ENCODE measurements around the gene HFE.

HFE gene

DNA sequence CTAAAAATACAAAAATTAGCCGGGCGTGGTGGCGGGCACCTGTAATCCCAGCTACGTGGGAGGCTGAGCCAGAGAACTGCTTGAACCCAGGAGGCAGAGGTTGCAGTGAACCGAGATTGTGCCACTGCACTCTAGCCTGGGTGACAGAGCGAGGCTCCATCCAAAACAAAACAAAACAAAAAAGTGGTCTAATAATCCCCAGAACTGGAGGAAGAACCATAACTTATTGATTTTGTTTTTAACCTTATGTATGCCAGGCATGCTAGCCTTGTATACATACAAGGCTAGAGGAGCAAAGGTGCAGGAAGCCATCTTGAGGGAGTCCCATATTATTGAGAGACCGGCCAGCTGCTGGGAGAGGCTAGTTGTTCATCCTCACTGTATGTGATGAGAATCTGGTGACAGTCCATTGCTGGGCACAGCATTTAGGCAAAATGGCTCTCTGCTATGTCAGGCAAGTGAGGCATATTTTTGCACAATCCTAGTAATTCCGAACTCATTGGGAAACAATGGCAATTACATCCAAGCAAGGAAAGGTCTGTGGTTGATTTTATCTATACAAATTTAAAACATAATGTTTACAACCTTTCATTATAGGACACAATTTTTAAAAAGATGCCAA, 18.0 kb downstream of the HFE start:
- Histone ChIP-seq H3K4me3 (ENCODE audit: low read length) (no peak overlapping the region), H3K27me3 (ENCODE audit: low read depth, low read length) (no peaks in the 10 kb centered on the region), H3K36me3 (replicated peaks; ENCODE audit: low read depth, low read length) (peaks cover 4% of the 10 kb centered on the region), H3K27ac (ENCODE audit: low read length) (peak overlapping the region; percentile 97), H3K9me3 (ENCODE audit: insufficient read depth, low read length) (peaks cover 6% of the 10 kb centered on the region; the same call in 1 of the 2 replicates), H3K9ac (ENCODE audit: low read length) (no peak overlapping the region), H2AFZ (ENCODE audit: low read depth, low read length) (no peak overlapping the region), H3K4me1 (ENCODE audit: low read length) (peaks cover 10% of the 10 kb centered on the region), H4K20me1 (ENCODE audit: insufficient read depth, low read length) (no peaks in the 10 kb centered on the region), H3K4me2 (ENCODE audit: low read length) (no peak overlapping the region), H3K79me2 (ENCODE audit: low read length) (no peaks in the 10 kb centered on the region)
- no peak for TF ChIP-seq EZH2phosphoT487 (IDR thresholded peaks at IDR 0.05; ENCODE audit: low read depth)
- TF ChIP-seq, protein P1, sequence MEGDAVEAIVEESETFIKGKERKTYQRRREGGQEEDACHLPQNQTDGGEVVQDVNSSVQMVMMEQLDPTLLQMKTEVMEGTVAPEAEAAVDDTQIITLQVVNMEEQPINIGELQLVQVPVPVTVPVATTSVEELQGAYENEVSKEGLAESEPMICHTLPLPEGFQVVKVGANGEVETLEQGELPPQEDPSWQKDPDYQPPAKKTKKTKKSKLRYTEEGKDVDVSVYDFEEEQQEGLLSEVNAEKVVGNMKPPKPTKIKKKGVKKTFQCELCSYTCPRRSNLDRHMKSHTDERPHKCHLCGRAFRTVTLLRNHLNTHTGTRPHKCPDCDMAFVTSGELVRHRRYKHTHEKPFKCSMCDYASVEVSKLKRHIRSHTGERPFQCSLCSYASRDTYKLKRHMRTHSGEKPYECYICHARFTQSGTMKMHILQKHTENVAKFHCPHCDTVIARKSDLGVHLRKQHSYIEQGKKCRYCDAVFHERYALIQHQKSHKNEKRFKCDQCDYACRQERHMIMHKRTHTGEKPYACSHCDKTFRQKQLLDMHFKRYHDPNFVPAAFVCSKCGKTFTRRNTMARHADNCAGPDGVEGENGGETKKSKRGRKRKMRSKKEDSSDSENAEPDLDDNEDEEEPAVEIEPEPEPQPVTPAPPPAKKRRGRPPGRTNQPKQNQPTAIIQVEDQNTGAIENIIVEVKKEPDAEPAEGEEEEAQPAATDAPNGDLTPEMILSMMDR (IDR thresholded peaks at IDR 0.05; ENCODE audit: low read depth, low read length), result no peak

DNA sequence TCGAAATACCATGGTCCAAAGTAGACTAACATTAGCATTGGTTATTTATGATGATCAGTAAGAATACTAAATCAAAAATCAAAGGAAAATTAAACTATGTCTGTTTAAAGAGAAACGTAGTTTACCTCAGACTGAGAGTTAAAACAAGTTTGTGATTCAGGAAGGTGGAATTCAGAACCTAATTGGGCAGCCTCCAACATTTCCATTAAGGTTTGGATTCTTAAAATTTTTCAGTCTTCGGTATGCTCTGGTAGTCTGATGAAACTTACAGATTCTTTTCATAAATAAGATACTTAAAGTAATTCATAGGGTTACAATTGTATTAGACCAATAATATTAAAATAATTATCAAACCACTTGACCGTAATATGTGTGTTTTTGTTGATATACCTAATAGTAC, 18.6 kb downstream of the HFE start:
- Histone ChIP-seq H3K4me2 (ENCODE audit: low read length) (no peak overlapping the region), H3K27ac (ENCODE audit: low read length) (no peak overlapping the region; the same call in 1 of the 2 replicates), H3K9ac (ENCODE audit: low read length) (no peak overlapping the region), H3K36me3 (replicated peaks; ENCODE audit: low read depth, low read length) (peaks cover 4% of the 10 kb centered on the region), H3K9me3 (ENCODE audit: insufficient read depth, low read length) (peaks cover 6% of the 10 kb centered on the region; the same call in 1 of the 2 replicates), H2AFZ (ENCODE audit: low read depth, low read length) (no peak overlapping the region), H3K4me1 (ENCODE audit: low read length) (peaks cover 10% of the 10 kb centered on the region), H3K27me3 (ENCODE audit: low read depth, low read length) (no peaks in the 10 kb centered on the region), H3K79me2 (ENCODE audit: low read length) (no peaks in the 10 kb centered on the region), H3K4me3 (ENCODE audit: low read length) (no peak overlapping the region), H4K20me1 (ENCODE audit: insufficient read depth, low read length) (no peaks in the 10 kb centered on the region)
- TF ChIP-seq, protein P1 (IDR thresholded peaks at IDR 0.05; ENCODE audit: low read depth, low read length), result no peak
- TF ChIP-seq EZH2phosphoT487 (IDR thresholded peaks at IDR 0.05; ENCODE audit: low read depth), result no peak

DNA sequence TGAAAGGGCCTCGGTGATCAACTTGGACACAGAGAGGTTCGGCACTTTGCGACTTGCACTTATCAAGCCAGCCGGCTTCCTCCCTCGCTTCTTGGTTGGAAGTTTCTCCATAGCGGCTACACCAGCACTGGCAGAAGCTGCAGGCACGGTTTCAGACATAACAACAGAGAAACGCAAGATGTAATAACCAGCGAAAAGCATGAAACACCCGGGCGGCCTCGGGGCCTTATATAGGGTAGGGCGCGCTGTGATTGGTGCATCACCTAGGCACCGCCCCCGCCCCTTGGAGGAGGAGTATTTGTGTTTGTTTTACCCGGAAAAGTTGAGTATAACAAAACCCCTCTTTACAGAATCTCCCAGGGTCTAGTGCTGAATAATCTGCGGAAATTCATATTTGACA, 20.7 kb downstream of the HFE start:
- no peak overlapping the region for H3K27ac ChIP-seq (ENCODE audit: low read length)
- H3K9me3 ChIP-seq (ENCODE audit: insufficient read depth, low read length), result peaks cover 6% of the 10 kb centered on the region; the same call in 1 of the 2 replicates
- peaks cover 10% of the 10 kb centered on the region for H3K4me1 ChIP-seq (ENCODE audit: low read length)
- TF ChIP-seq, protein P1 (IDR thresholded peaks at IDR 0.05; ENCODE audit: low read depth, low read length), result no peak
- no peak for TF ChIP-seq EZH2phosphoT487 (IDR thresholded peaks at IDR 0.05; ENCODE audit: low read depth)
- peaks cover 4% of the 10 kb centered on the region for H3K36me3 ChIP-seq (replicated peaks; ENCODE audit: low read depth, low read length)
- H3K4me3 ChIP-seq (ENCODE audit: low read length), result no peak overlapping the region
- no peaks in the 10 kb centered on the region for H3K79me2 ChIP-seq (ENCODE audit: low read length)
- no peaks in the 10 kb centered on the region for H3K27me3 ChIP-seq (ENCODE audit: low read depth, low read length)
- H3K4me2 ChIP-seq (ENCODE audit: low read length), result no peak overlapping the region
- H2AFZ ChIP-seq (ENCODE audit: low read depth, low read length), result no peak overlapping the region
- no peak overlapping the region for H3K9ac ChIP-seq (ENCODE audit: low read length)
- no peaks in the 10 kb centered on the region for H4K20me1 ChIP-seq (ENCODE audit: insufficient read depth, low read length)

DNA sequence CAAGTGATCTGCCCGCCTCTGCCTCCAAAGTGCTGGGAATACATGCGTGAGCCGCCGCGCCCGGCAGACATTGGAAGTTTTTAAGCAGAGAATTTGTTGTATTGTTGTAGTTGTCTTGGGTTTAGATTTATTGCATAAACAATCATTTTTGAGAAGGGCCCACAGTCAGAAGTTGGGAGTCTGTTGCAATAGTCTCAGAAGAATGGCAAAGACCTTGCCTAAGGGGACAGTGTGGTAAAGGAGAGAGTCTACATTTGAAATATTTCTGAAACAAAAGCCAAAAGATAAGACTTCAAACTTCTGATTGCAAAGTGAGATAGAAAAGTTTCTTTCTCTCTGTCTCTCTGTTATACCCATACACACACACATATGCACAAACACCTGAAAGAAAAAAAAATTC, 22.5 kb downstream of the HFE start:
- Histone ChIP-seq H2AFZ (ENCODE audit: low read depth, low read length) (no peak overlapping the region), H4K20me1 (ENCODE audit: insufficient read depth, low read length) (no peaks in the 10 kb centered on the region), H3K9ac (ENCODE audit: low read length) (no peak overlapping the region), H3K79me2 (ENCODE audit: low read length) (no peaks in the 10 kb centered on the region), H3K36me3 (replicated peaks; ENCODE audit: low read depth, low read length) (peaks cover 4% of the 10 kb centered on the region), H3K27ac (ENCODE audit: low read length) (no peak overlapping the region), H3K4me3 (ENCODE audit: low read length) (no peak overlapping the region), H3K4me1 (ENCODE audit: low read length) (no peaks in the 10 kb centered on the region), H3K4me2 (ENCODE audit: low read length) (no peak overlapping the region), H3K27me3 (ENCODE audit: low read depth, low read length) (no peaks in the 10 kb centered on the region), H3K9me3 (ENCODE audit: insufficient read depth, low read length) (peaks cover 6% of the 10 kb centered on the region; the same call in 1 of the 2 replicates)
- TF ChIP-seq EZH2phosphoT487 (IDR thresholded peaks at IDR 0.05; ENCODE audit: low read depth), result no peak
- TF ChIP-seq, protein P1 (IDR thresholded peaks at IDR 0.05; ENCODE audit: low read depth, low read length), result no peak
